ENCODE measurements around the gene SPATS2.
A peak's percentile ranks its signal among the peaks of the same experiment; 100 is the strongest.
"Not testable (repeated sequence)": the region's sequence is repeated elsewhere in the genome, so short reads cannot be mapped to it uniquely, and the experiment has no call there.

The SPATS2 gene

GRCh38 chr12:49367381-49368239 lies at the start of gene SPATS2:
TSS of gene SPATS2 (plus strand) at chr12:49367462. CDS start at chr12:49461013, 93,551 bp downstream.
- TF ChIP-seq JUND (IDR thresholded peaks at IDR 0.05; ENCODE audit: low read depth) = no peak
- DNase-seq (ENCODE audit: low read depth in 1 of 2, low spot score in 1 of 2) = peak; percentile 16 to 27
- in situ Hi-C loops (cut with HindIII; ENCODE audit: low pct_unique_long_range_greater_than_20kb, low sequenced_read_pairs) = no loop called here

- in situ Hi-C loops (cut with HindIII; ENCODE audit: low pct_unique_long_range_greater_than_20kb, low sequenced_read_pairs); DNase-seq (ENCODE audit: low read depth in 1 of 2, low spot score in 1 of 2): not testable (repeated sequence)
These were observed 46.7 kb upstream of the SPATS2 start for GRCh38 chr12:49320411-49321103.

- in situ Hi-C loops (cut with HindIII; ENCODE audit: low pct_unique_long_range_greater_than_20kb, low sequenced_read_pairs) = no loop called here
These were observed 44.9 kb upstream of the SPATS2 start for GRCh38 chr12:49322367-49322707.

GRCh38 chr12:49322708-49323523 lies 44.3 kb upstream of the SPATS2 start, which contains the start of gene TROAP:
TSS of gene TROAP (plus strand) at chr12:49323255. CDS start at chr12:49323609, 354 bp downstream.
- no peak for TF ChIP-seq JUND (IDR thresholded peaks at IDR 0.05; ENCODE audit: low read depth)

More at GRCh38 chr12:49322367-49322707, 44.9 kb upstream of the SPATS2 start:
- DNase-seq (ENCODE audit: low read depth in 1 of 2, low spot score in 1 of 2) = no peak
- TF ChIP-seq JUND (IDR thresholded peaks at IDR 0.05; ENCODE audit: low read depth) = no peak

GRCh38 chr12:49323524-49324097 lies 43.7 kb upstream of the SPATS2 start:
- in situ Hi-C loops (cut with HindIII; ENCODE audit: low pct_unique_long_range_greater_than_20kb, low sequenced_read_pairs) = no loop called here
- no peak for TF ChIP-seq JUND (IDR thresholded peaks at IDR 0.05; ENCODE audit: low read depth)
- DNase-seq (ENCODE audit: low read depth in 1 of 2, low spot score in 1 of 2) = no peak

More at GRCh38 chr12:49322708-49323523, 44.3 kb upstream of the SPATS2 start, which contains the start of gene TROAP:
- DNase-seq (ENCODE audit: low read depth in 1 of 2, low spot score in 1 of 2) = peak; percentile 100
- in situ Hi-C loops (cut with HindIII; ENCODE audit: low pct_unique_long_range_greater_than_20kb, low sequenced_read_pairs) = no loop called here

GRCh38 chr12:49325606-49326005 lies 41.7 kb upstream of the SPATS2 start:
- DNase-seq (ENCODE audit: low read depth in 1 of 2, low spot score in 1 of 2) = no peak
- in situ Hi-C loops (cut with HindIII; ENCODE audit: low pct_unique_long_range_greater_than_20kb, low sequenced_read_pairs) = no loop called here
- TF ChIP-seq JUND (IDR thresholded peaks at IDR 0.05; ENCODE audit: low read depth) = no peak

GRCh38 chr12:49327368-49327767 lies 39.9 kb upstream of the SPATS2 start:
- no peak for TF ChIP-seq JUND (IDR thresholded peaks at IDR 0.05; ENCODE audit: low read depth)
- in situ Hi-C loops (cut with HindIII; ENCODE audit: low pct_unique_long_range_greater_than_20kb, low sequenced_read_pairs) = no loop called here
- DNase-seq (ENCODE audit: low read depth in 1 of 2, low spot score in 1 of 2) = no peak

- no peak for TF ChIP-seq JUND (IDR thresholded peaks at IDR 0.05; ENCODE audit: low read depth)
- no peak for DNase-seq (ENCODE audit: low read depth in 1 of 2, low spot score in 1 of 2)
- in situ Hi-C loops (cut with HindIII; ENCODE audit: low pct_unique_long_range_greater_than_20kb, low sequenced_read_pairs) = no loop called here
These were observed 39.4 kb upstream of the SPATS2 start for GRCh38 chr12:49327887-49328286.

- TF ChIP-seq JUND (IDR thresholded peaks at IDR 0.05; ENCODE audit: low read depth) = no peak
- in situ Hi-C loops (cut with HindIII; ENCODE audit: low pct_unique_long_range_greater_than_20kb, low sequenced_read_pairs) = no loop called here
- DNase-seq (ENCODE audit: low read depth in 1 of 2, low spot score in 1 of 2) = no peak
These were observed 38.4 kb upstream of the SPATS2 start for GRCh38 chr12:49328816-49329215.

- in situ Hi-C loops (cut with HindIII; ENCODE audit: low pct_unique_long_range_greater_than_20kb, low sequenced_read_pairs) = no loop called here
- no peak for TF ChIP-seq JUND (IDR thresholded peaks at IDR 0.05; ENCODE audit: low read depth)
- no peak for DNase-seq (ENCODE audit: low read depth in 1 of 2, low spot score in 1 of 2)
These were observed 37.1 kb upstream of the SPATS2 start for GRCh38 chr12:49330032-49330619.

- no peak for TF ChIP-seq JUND (IDR thresholded peaks at IDR 0.05; ENCODE audit: low read depth)
- in situ Hi-C loops (cut with HindIII; ENCODE audit: low pct_unique_long_range_greater_than_20kb, low sequenced_read_pairs) = no loop called here
- no peak for DNase-seq (ENCODE audit: low read depth in 1 of 2, low spot score in 1 of 2)
These were observed 36.5 kb upstream of the SPATS2 start for GRCh38 chr12:49330631-49331379.

Measured in T47D (cell line).